ENCODE results near the gene CCDC200.

The CCDC200 gene

DNA sequence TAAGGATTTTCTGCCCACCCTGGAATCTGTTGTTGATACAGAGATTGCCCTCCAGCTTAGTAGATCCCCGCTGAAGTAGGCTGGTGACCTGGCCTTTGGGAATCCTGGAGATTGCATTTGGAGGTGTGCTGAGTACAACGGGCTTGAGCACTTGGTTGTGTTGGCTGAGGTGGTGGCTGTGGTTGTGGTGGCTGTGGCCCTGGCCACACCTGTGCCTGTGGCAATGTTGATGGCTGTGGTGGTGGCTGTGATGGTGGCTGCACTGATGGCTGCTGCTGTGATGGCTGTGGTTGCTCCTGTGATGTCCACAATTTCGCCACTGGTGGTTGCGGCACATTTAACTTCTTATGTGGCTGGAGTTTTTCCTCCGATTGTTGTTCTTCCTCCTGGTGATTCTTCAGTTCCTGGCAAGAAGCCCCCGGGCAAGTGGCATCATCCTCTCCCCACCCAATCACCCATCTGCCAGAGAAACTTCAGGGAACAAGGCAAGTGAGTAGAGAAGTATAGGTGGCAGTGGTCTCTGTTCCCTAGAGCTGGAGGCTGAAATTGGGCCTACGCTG is 4.2 kb downstream of the CCDC200 start:
- Mint-ChIP-seq H3K27ac (no peak overlapping the region), H3K4me3 (no peak overlapping the region), H3K27me3 (no peaks in the 10 kb centered on the region), H3K4me1 (peaks cover 4% of the 10 kb centered on the region), H3K36me3 (peaks cover 8% of the 10 kb centered on the region), H3K9me3 (no peaks in the 10 kb centered on the region)
- DNase-seq (ENCODE audit: low spot score in 2 of 2), result no peak
- ATAC-seq (ENCODE audit: low read depth), result no peak

DNA sequence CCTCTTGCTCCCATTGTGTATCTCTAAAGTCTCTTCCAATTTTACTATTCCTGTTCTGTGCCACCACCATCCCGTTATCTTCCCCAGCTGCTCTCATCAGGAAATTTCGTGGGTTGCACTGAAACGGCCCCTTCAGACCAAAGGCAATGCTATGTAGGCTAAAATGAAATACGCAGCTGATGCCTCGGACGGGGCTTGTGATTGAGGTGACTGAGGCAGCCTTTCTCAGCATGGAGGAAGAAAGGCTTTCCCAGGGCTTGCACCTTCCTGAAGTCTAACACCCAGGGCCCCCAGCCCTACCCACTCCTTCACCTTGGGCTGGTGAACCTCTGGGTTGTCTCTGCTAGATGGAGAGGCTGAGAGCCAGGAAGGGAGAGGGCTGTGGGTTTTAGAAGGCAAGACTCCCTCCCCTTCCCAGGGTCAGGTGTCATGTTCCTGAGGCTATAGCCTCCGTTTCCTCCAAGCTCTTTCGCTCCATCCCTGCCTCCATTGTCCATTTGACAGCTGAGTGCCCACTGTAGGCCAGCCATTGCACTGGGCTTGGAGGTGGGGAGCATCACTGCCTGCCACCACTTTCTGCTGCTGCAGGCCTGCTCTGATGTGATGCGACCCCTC is 7.8 kb downstream of the CCDC200 start:
- H3K4me1 Mint-ChIP-seq, result peaks cover 10% of the 10 kb centered on the region
- no peak overlapping the region for H3K27ac Mint-ChIP-seq
- no peaks in the 10 kb centered on the region for H3K27me3 Mint-ChIP-seq

DNA sequence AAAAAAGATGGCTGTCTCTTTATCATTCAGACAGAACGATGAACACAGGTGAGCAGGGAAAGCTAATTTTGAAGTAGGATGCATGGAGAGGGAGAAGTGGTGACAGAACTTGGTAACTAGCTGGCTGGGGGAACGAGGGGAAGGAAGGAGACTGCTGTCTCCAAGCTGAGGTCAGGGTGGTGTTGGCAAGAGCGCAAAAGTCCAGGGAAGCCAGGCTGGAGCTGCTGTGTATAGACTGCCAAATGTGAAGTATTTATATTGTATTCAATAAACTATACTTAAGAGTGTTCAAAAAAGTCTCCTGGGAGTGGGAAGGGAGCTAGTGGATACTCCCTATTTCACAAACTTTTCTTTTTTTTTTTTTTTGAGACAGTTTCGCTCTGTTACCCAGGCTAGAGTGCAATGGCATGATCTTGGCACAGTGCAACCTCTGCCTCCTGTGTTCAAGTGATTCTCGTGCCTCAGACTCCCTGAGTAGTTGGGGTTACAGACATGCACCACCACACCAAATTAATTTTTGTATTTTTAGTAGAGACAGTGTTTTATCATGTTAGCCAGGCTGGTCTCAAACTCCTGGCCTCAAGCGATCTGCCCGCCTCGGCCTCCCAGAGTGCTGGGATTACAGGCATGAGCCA is 8.6 kb downstream of the CCDC200 start:
- no peaks in the 10 kb centered on the region for H3K27me3 Mint-ChIP-seq
- peak in 1 of 2 donors; percentile 6 for DNase-seq (ENCODE audit: low spot score in 2 of 2)
- H3K4me1 Mint-ChIP-seq, result peaks cover 11% of the 10 kb centered on the region
- no peak for ATAC-seq (ENCODE audit: low read depth)
- H3K27ac Mint-ChIP-seq, result no peak overlapping the region
- H3K36me3 Mint-ChIP-seq, result peaks cover 26% of the 10 kb centered on the region
- no peaks in the 10 kb centered on the region for H3K9me3 Mint-ChIP-seq
- H3K4me3 Mint-ChIP-seq, result no peak overlapping the region

More for the DNA sequence above, 7.8 kb downstream of the CCDC200 start:
- no peak for DNase-seq (ENCODE audit: low spot score in 2 of 2)
- H3K36me3 Mint-ChIP-seq, result peaks cover 25% of the 10 kb centered on the region
- H3K9me3 Mint-ChIP-seq, result no peaks in the 10 kb centered on the region
- ATAC-seq (ENCODE audit: low read depth), result no peak
- H3K4me3 Mint-ChIP-seq, result no peak overlapping the region

DNA sequence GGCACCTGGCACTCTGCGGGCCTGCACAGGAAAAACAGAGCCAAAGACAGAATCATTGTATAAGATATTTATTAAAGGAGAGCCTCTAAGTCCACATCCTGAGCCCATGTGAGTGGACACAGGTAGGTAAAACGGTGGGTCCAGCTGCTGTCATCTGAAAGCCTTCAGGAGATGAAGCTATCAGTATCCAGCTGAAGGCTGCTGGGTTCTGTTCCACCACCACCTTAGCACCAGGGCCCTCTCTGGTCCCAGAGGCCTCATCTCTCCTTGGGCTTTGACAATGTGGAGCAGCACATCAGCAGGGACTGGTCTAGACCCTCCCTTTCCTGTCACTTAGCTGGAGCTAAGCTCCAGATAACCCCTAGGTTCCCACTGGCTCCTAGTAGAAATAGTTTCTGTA is 9.4 kb downstream of the CCDC200 start:
- Mint-ChIP-seq H3K4me3 (no peak overlapping the region), H3K27ac (no peak overlapping the region), H3K4me1 (peaks cover 10% of the 10 kb centered on the region), H3K27me3 (no peaks in the 10 kb centered on the region), H3K9me3 (no peaks in the 10 kb centered on the region), H3K36me3 (peaks cover 26% of the 10 kb centered on the region)
- peak in 1 of 2 donors; percentile 4 for DNase-seq (ENCODE audit: low spot score in 2 of 2)
- no peak for ATAC-seq (ENCODE audit: low read depth)

DNA sequence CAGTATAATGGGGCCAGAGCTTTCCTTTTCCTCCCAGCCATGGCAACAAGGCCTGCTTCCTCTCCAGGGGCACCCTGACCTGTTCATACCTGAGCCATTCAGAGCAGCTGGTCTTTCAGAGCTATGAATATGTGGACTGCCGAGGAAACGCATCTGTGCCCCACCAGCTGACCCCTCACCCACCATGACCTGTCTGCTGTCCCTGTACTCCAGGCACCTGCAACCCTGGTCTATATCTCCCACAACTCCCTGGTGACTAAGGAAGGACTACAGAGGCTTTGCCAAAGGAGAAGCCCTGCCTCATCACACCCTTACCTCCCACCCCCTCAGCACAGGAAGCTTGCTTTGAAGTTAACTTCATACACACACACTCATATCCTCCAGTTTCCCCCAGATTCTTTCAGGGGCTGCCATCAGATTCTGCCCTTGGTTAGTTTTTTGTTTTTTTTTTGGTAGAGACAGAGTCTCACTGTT is 10.8 kb downstream of the CCDC200 start:
- Mint-ChIP-seq H3K27me3 (no peaks in the 10 kb centered on the region), H3K27ac (peak overlapping the region; percentile 20), H3K4me3 (no peak overlapping the region), H3K4me1 (peaks cover 12% of the 10 kb centered on the region), H3K36me3 (peaks cover 23% of the 10 kb centered on the region), H3K9me3 (no peaks in the 10 kb centered on the region)
- peak in 1 of 2 donors; percentile 4 for DNase-seq (ENCODE audit: low spot score in 2 of 2)
- no peak for ATAC-seq (ENCODE audit: low read depth)

DNA sequence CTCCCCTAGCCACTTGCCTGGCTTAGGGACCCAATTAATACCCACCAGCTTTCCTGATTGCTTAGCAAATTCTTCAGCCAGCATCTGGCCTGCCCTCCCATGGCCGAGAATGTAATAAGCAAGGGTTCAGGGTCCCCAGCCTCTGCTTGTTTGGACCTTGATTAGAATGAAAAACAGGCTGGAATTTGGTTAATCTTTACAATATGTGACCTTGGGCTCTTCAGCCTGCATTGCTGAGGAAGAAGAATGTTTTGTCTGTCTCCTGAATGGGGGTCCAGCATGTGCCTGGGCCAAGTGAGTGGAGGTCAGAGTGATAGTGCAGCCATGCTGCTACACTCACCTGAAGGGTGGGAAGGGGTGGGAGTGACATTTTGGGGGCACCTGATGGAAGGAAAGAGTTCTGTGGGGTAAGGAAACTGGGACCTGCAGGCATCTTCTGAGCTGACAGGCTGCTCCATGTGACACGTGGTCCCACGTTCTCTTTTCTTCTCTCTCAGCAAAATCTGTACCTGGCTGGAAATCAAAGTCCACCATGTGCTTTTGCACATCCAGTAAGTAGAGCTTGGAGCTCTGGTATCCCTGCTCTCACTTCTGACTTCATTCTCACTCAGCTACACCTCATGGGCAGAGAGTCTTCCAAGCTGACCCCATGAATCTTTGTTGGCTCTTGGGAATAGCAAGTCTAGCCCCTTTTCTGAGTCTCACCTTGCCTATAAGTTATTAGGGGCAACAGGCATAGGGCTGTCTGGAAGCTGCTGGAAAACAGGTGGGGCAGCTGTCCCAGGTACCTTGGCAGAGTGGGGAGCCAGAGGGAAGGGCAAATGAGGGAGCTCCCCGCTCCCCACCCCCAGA is 11.4 kb downstream of the CCDC200 start:
- Mint-ChIP-seq H3K4me1 (peaks cover 19% of the 10 kb centered on the region), H3K9me3 (no peaks in the 10 kb centered on the region), H3K27me3 (no peaks in the 10 kb centered on the region), H3K4me3 (no peak overlapping the region), H3K36me3 (peaks cover 23% of the 10 kb centered on the region), H3K27ac (no peak overlapping the region)
- DNase-seq (ENCODE audit: low spot score in 2 of 2), result no peak
- ATAC-seq (ENCODE audit: low read depth), result no peak

DNA sequence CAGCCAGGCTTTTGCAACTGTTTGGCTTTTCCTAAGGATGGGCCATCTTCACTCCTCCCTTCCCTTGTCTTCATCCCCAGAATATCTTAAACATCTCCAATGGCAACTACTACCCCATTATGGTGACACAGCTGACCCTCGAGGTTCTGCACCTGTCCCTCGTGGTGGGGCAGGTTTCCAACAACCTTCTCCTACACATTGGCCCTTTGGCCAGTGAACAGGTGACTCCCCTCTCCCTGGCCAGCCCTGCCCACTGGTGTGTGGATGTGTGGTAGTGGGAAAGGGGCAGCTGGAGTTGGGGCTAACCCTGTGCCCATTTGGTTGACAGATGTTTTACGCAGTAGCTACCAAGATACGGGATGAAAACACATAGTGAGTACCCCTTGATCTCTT is 12.1 kb downstream of the CCDC200 start:
- H3K36me3 Mint-ChIP-seq, result peaks cover 23% of the 10 kb centered on the region
- no peak overlapping the region for H3K27ac Mint-ChIP-seq
- peaks cover 20% of the 10 kb centered on the region for H3K4me1 Mint-ChIP-seq
- no peaks in the 10 kb centered on the region for H3K27me3 Mint-ChIP-seq
- H3K4me3 Mint-ChIP-seq, result no peak overlapping the region
- no peak for DNase-seq (ENCODE audit: low spot score in 2 of 2)
- ATAC-seq (ENCODE audit: low read depth), result no peak
- no peaks in the 10 kb centered on the region for H3K9me3 Mint-ChIP-seq

DNA sequence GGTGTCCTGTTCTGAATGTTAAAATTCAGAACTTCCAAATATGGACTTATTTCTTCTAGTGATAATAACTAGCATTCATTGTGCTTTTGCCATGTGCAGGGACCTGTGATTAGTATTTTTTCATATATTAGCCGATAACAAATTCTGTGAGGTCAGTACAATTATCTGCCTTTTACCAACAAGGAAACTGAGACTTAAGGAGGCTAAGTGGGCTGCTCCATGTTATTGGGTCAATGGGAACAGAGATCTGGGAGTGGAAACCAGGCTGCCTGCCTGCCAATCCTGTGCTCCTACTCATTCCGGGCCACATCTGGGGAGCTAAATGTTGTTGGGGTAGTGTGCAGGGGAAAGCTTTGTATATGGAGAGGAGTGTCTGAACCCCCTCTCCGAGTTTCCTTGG is 13.1 kb downstream of the CCDC200 start:
- ATAC-seq (ENCODE audit: low read depth) (no peak), DNase-seq (ENCODE audit: low spot score in 2 of 2) (no peak)
- no peaks in the 10 kb centered on the region for H3K27me3 Mint-ChIP-seq
- no peak overlapping the region for H3K4me3 Mint-ChIP-seq
- H3K9me3 Mint-ChIP-seq, result no peaks in the 10 kb centered on the region
- H3K4me1 Mint-ChIP-seq, result peaks cover 24% of the 10 kb centered on the region
- no peak overlapping the region for H3K27ac Mint-ChIP-seq
- peaks cover 21% of the 10 kb centered on the region for H3K36me3 Mint-ChIP-seq

DNA sequence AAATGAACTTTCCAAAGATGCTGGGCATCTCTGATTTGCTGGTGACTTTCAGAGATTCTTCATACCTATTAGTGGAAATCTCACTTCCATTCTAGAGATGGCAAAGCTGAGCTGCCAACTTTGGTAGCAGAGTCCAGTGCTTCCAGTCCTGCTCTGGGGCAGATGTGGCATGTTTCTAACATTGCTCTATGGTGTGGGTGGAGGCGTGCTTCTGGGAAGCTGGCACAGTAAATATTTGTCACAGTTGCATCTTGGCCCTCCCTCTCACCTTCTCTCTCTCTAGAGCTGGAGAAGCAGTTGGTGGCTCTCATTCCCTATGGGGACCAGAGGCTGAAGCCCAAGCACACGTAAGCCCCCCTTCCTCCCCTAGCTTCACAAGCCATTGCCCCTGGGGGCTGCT is 14.9 kb downstream of the CCDC200 start:
- Mint-ChIP-seq H3K36me3 (peaks cover 18% of the 10 kb centered on the region), H3K4me3 (peak overlapping the region; percentile 35), H3K27me3 (no peaks in the 10 kb centered on the region), H3K27ac (no peak overlapping the region), H3K9me3 (no peaks in the 10 kb centered on the region), H3K4me1 (peaks cover 24% of the 10 kb centered on the region)
- DNase-seq (ENCODE audit: low spot score in 2 of 2) (no peak), ATAC-seq (ENCODE audit: low read depth) (no peak)

DNA sequence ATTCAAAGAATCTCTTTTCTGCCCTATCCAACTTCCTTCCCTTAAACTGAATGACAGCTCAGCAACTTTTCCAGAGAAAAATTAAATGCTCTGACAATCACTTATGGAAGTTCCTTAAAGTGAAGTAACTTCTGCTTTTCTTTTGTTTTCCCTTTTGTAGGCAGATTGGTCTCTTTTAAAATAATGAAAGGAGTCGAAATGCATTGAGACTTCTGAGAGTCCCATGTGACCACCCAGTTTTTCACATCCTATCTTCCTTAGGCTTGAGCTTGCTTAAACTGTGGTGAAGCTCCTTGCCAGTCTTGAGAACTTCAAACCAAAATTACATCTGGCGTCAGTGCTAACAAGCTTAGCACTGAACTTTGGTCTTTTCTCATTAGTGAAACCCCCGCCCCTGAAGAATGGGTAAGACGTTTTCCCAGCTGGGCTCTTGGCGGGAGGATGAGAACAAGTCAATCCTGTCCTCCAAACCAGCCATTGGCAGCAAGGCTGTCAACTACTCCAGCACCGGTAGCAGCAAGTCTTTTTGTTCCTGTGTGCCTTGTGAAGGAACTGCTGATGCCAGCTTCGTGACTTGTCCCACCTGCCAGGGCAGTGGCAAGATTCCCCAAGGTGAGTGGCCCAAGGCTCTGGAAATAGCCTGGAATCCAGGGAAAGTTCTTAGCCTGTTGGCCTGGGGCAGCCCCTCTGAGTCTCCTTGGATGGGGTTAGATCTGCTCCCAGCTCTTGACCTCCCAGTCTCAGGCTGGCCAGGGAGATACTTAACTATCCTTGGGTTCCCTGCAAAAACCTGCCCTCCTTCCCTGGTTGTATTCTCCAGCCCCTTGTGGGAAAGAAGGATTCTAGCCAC is 15.6 kb downstream of the CCDC200 start:
- no peak for ATAC-seq (ENCODE audit: low read depth)
- peak overlapping the region; percentile 94 for H3K4me3 Mint-ChIP-seq
- no peak for DNase-seq (ENCODE audit: low spot score in 2 of 2)
- H3K9me3 Mint-ChIP-seq, result no peaks in the 10 kb centered on the region
- H3K36me3 Mint-ChIP-seq, result peaks cover 21% of the 10 kb centered on the region
- H3K27ac Mint-ChIP-seq, result peak overlapping the region; percentile 93
- H3K4me1 Mint-ChIP-seq, result peaks cover 27% of the 10 kb centered on the region
- no peaks in the 10 kb centered on the region for H3K27me3 Mint-ChIP-seq

DNA sequence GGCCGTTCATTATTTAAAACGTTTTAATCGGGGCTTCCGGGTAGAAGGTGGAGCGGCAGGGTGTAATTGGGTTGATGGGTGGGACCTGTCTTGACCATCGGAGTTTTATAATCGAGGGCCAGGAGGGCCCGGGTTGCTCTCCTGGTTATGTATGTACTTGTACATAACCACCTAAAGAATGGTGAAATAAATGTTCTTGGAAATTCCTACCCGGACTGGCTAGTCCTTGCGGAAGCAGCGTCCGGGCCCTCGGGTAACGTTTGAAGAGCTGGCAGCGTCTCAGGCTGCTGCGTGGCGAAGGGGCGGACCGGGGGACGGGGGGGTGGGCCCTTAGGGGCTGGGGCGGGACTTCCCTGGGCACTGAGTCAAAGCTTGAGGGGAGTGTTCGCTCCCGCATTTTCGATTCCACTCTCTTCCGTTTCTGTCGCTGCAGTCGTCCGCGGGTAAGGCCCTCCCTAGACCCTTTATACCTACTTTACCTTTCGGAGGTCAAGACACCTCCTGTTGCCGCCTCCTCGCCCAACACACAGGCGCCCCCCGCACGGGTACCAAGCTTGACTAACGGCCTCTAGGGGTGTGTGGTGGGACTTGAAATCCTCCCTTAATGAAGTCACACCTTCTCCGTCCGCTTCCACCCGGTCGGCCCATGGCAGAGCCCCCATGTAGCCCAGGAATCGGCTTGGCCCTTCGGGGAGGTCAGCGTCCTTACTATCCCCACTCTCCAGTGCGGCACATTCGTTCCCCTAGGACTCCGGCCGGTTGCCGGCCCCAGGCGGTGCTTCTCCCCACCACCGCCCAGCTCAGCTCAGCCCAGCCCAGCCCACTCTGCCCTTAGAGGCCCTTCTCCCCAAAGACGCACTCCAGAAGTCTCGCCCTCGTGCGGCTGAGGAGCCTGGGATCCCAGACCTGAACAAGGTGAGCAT is 16.7 kb downstream of the CCDC200 start, which contains the start of gene TMEM106A:
Gene TMEM106A, plus strand, starts transcription at position 396 of the 923 bp plus-strand sequence. CDS start 1,167 bp downstream, outside the sequence.
- Mint-ChIP-seq H3K36me3 (peaks cover 21% of the 10 kb centered on the region), H3K27me3 (no peaks in the 10 kb centered on the region), H3K27ac (peak within 1 kb of the TSS; percentile 93), H3K9me3 (no peaks in the 10 kb centered on the region), H3K4me1 (peaks cover 27% of the 10 kb centered on the region), H3K4me3 (peak within 1 kb of the TSS; percentile 94)
- DNase-seq (ENCODE audit: low spot score in 2 of 2) (peak; percentile 63 to 72), ATAC-seq (ENCODE audit: low read depth) (peak; percentile 86)

DNA sequence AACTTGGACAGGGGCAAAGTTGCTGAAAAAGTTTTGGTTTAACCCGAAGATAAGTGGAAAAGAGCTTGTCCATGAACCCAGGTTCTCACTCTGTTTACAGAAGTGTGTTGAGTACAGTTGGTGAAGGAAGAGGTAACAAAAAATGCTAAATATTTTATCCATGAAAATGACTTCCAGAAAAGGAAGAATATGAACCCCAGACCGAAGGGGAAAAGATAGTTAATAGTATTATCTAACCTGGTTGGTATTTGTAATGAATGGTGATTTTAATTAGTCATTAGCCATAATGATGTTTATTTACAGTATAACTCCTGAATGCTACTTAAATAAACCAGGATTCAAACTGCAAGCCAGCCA is 17.3 kb downstream of the CCDC200 start:
- peaks cover 25% of the 10 kb centered on the region for H3K4me1 Mint-ChIP-seq
- peaks cover 17% of the 10 kb centered on the region for H3K36me3 Mint-ChIP-seq
- peak overlapping the region; percentile 94 for H3K4me3 Mint-ChIP-seq
- H3K9me3 Mint-ChIP-seq, result no peaks in the 10 kb centered on the region
- peak overlapping the region; percentile 93 for H3K27ac Mint-ChIP-seq
- DNase-seq (ENCODE audit: low spot score in 2 of 2) (no peak), ATAC-seq (ENCODE audit: low read depth) (no peak)
- no peaks in the 10 kb centered on the region for H3K27me3 Mint-ChIP-seq

All from memory B cell (primary cell).